Ascending aorta (tissue), 2 donors: Measurements from ENCODE around the gene RPTOR. TPM values are rescaled to one million over a fixed set of nuclear protein-coding genes. Genes with fewer than 3 reads are reported as not detected.

Experiments
- DNase-seq, 2 donors: peaks; one replicate each; pipeline ENCODE4 v3.0.0-alpha.2; 2019; ENCODE audit warnings: low spot score in 2 of 2
- H3K27ac ChIP-seq, 2 donors: fragments of 200-600 bp; sonication (generic); one replicate each; pipeline ENCODE4 v1.5.1; 2016 to 2017; ENCODE audit warnings: mild to moderate bottlenecking in 1 of 2
- H3K27me3 ChIP-seq: fragments of 200-600 bp; sonication (generic); one replicate; pipeline ENCODE4 v1.5.1; 2017
- H3K36me3 ChIP-seq, 2 donors: fragments of 200-600 bp; sonication (generic); one replicate each; pipeline ENCODE4 v1.5.1; 2016
- H3K4me1 ChIP-seq, 2 donors: fragments of 200-600 bp; sonication (generic); one replicate each; pipeline ENCODE4 v1.5.1; 2016 to 2017; ENCODE audit warnings: mild to moderate bottlenecking in 1 of 2
- H3K4me3 ChIP-seq, 2 donors: fragments of 200-600 bp; sonication (generic); one replicate each; pipeline ENCODE4 v1.5.1; 2016 to 2017; ENCODE audit warnings: mild to moderate bottlenecking in 1 of 2
- H3K9me3 ChIP-seq, 2 donors: fragments of 200-600 bp; sonication (generic); one replicate each; pipeline ENCODE4 v1.5.1; 2016
- CTCF ChIP-seq, 3 experiments: fragments of 200-600 bp in 2 of 3; fragments of 450-650 bp in 1 of 3; sonication (generic) in 2 of 3; IDR thresholded peaks; one replicate each; pipeline ENCODE4 v1.5.1; 2016 to 2019; ENCODE audit warnings: antibody characterized with exemption in 3 of 3, mild to moderate bottlenecking in 1 of 3, moderate library complexity in 1 of 3
- intact Hi-C: fragments of 100-400 bp; cut with DNase I; formaldehyde crosslinking; loops from one replicate; pipeline ENCODE4 v1.15.1; 2023
- total RNA-seq: library from RNA; depleted of rRNA; stranded (reverse); fragments of >200 nt; gene quantifications from one replicate; pipeline ENCODE4 v1.1.0, GENCODE V29; 2016

The RPTOR gene
- total RNA-seq, 1 donor from 2014 or later, result 36.1 TPM

- no peaks in the 10 kb centered on the region for H3K27me3 ChIP-seq
- no peak for TF ChIP-seq CTCF (IDR thresholded peaks at IDR 0.05)
- no peaks in the 10 kb centered on the region for H3K9me3 ChIP-seq
- no peak overlapping the region for H3K4me3 ChIP-seq
- peaks cover 17 to 20% of the 10 kb centered on the region in 2 donors for H3K36me3 ChIP-seq
- H3K27ac ChIP-seq, result no peak overlapping the region
- H3K4me1 ChIP-seq, result no peaks in the 10 kb centered on the region
- intact Hi-C loops, result no loop called here
- DNase-seq, result peak in 1 of 2 donors; percentile 50
These were observed 299.9 kb downstream of the RPTOR start for GRCh38 chr17:80844418-80844990.

GRCh38 chr17:80845069-80845862 is 300.6 kb downstream of the RPTOR start:
- Histone ChIP-seq H3K36me3 (peaks cover 16 to 17% of the 10 kb centered on the region in 2 donors), H3K27me3 (no peaks in the 10 kb centered on the region), H3K9me3 (no peaks in the 10 kb centered on the region), H3K27ac (no peak overlapping the region), H3K4me1 (no peaks in the 10 kb centered on the region), H3K4me3 (no peak overlapping the region)
- peak in 1 of 2 donors; percentile 38 for DNase-seq
- TF ChIP-seq CTCF (IDR thresholded peaks at IDR 0.05), result no peak
- intact Hi-C loops, result no loop called here

GRCh38 chr17:80845863-80846671 is 301.4 kb downstream of the RPTOR start:
- Histone ChIP-seq H3K9me3 (no peaks in the 10 kb centered on the region), H3K4me3 (no peak overlapping the region), H3K27ac (no peak overlapping the region), H3K4me1 (no peaks in the 10 kb centered on the region), H3K36me3 (peaks cover 16 to 17% of the 10 kb centered on the region in 2 donors), H3K27me3 (no peaks in the 10 kb centered on the region)
- intact Hi-C loops, result no loop called here
- DNase-seq, result peak in 1 of 2 donors; percentile 58
- TF ChIP-seq CTCF (IDR thresholded peaks at IDR 0.05), result no peak

GRCh38 chr17:80846932-80847331 is 302.3 kb downstream of the RPTOR start:
- Histone ChIP-seq H3K27ac (no peak overlapping the region), H3K4me1 (no peaks in the 10 kb centered on the region), H3K4me3 (no peak overlapping the region), H3K9me3 (no peaks in the 10 kb centered on the region), H3K27me3 (no peaks in the 10 kb centered on the region), H3K36me3 (peaks cover 16 to 17% of the 10 kb centered on the region in 2 donors)
- DNase-seq, result peak in 1 of 2 donors; percentile 41
- TF ChIP-seq CTCF (IDR thresholded peaks at IDR 0.05), result no peak
- intact Hi-C loops, result no loop called here

- Histone ChIP-seq H3K27me3 (no peaks in the 10 kb centered on the region), H3K27ac (no peak overlapping the region), H3K4me1 (no peaks in the 10 kb centered on the region), H3K36me3 (peaks cover 16 to 17% of the 10 kb centered on the region in 2 donors), H3K4me3 (no peak overlapping the region), H3K9me3 (no peaks in the 10 kb centered on the region)
- intact Hi-C loops, result no loop called here
- TF ChIP-seq CTCF (IDR thresholded peaks at IDR 0.05), result no peak
- peak in 1 of 2 donors; percentile 49 for DNase-seq
These were observed 303.0 kb downstream of the RPTOR start for GRCh38 chr17:80847496-80848230.
